HepG2 (cell line): Measurements from ENCODE around the gene PKP1. TPM values are rescaled to one million over a fixed set of nuclear protein-coding genes. Genes with fewer than 3 reads are reported as not detected.

ENCODE experiments used
- ATAC-seq: fragments of 200-7000 bp; cut with Tn5 transposase; 3 replicates; pipeline ENCODE4 v1.9.1; 2020; ENCODE audit warnings: mild to moderate bottlenecking, moderate library complexity
- BruUV-seq: library from RNA; stranded (reverse); fragments of 400-500 nt; replicated peaks from 2 replicates; lab custom pipeline; 2021; lab: Mats Ljungman, UMichigan
- CTCF ChIA-PET: fragments of 300-600 bp; formaldehyde crosslinking; extraction: SDS; loops from one replicate; lab custom pipeline; 2021; ENCODE audit warnings: low total read pairs, inconsistent platforms, low intra/inter-chr PET ratio; lab: Yijun Ruan, JAX
- POLR2A ChIA-PET: fragments of 350-600 bp; sonication (Branson Sonifier 250); formaldehyde crosslinking; loops from one replicate; lab custom pipeline; 2020; ENCODE audit warnings: antibody characterized with exemption, inconsistent platforms; lab: Yijun Ruan, JAX
- DNase-seq: peaks from one replicate; pipeline ENCODE4 v3.0.0-alpha.2; 2015; ENCODE audit warnings: low spot score
- FAIRE-seq: peaks from 3 replicates; lab custom pipeline; 2011; peaks lifted over from hg19 to GRCh38; lab: Jason Lieb, UNC
- H2AFZ ChIP-seq: one replicate; pipeline ENCODE4 v1.6.1; 2011; ENCODE audit warnings: low read length, inconsistent platforms
- H3K27ac ChIP-seq: fragments of 300-600 bp; 3 replicates; pipeline ENCODE4 v1.8.0; 2011; ENCODE audit warnings: mixed run types, mild to moderate bottlenecking, mixed read lengths, low read length, inconsistent platforms; ENCODE audit not compliant: insufficient read depth; ENCODE audit errors: extremely low read length
- H3K27me3 ChIP-seq, 2 experiments: fragments of 200-600 bp in 1 of 2; 2 replicates in 1 of 2; 3 replicates in 1 of 2; pipeline versions ENCODE4 v1.6.0 to v1.8.0; 2011; ENCODE audit warnings: low read length in 2 of 2, mild to moderate bottlenecking in 2 of 2, moderate library complexity in 2 of 2, inconsistent platforms in 1 of 2; ENCODE audit not compliant: insufficient read depth in 2 of 2, control insufficient read depth in 1 of 2
- H3K36me3 ChIP-seq, 2 experiments: fragments of 200-600 bp in 1 of 2; replicated peaks in 1 of 2; 2 replicates in 1 of 2; 3 replicates in 1 of 2; pipeline versions ENCODE4 v1.5.1 to v1.8.0; 2011; ENCODE audit warnings: low read length in 2 of 2, inconsistent platforms in 1 of 2; ENCODE audit not compliant: insufficient read depth in 2 of 2, control insufficient read depth in 1 of 2
- H3K4me1 ChIP-seq: 2 replicates; pipeline ENCODE4 v1.5.1; 2012; ENCODE audit warnings: low read length, inconsistent platforms; ENCODE audit not compliant: insufficient read depth
- H3K4me2 ChIP-seq: 2 replicates; pipeline ENCODE4 v1.6.0; 2011; ENCODE audit warnings: low read depth, low read length, inconsistent platforms
- H3K4me3 ChIP-seq, 3 experiments: fragments of 200-600 bp in 1 of 3; sonication (generic), shearing (Covaris generic) in 1 of 3; replicated peaks in 1 of 3; 2 replicates each; pipeline ENCODE4 v1.5.1; 2011 to 2016; ENCODE audit warnings: low read length in 3 of 3, inconsistent platforms in 2 of 3, low read depth in 2 of 3, mild to moderate bottlenecking in 2 of 3, control low read depth in 1 of 3, mixed read lengths in 1 of 3; ENCODE audit not compliant: insufficient read depth in 1 of 3
- H3K79me2 ChIP-seq: one replicate; pipeline ENCODE4 v1.6.1; 2011; ENCODE audit warnings: low read length, inconsistent platforms; ENCODE audit not compliant: insufficient read depth
- H3K9ac ChIP-seq: 2 replicates; pipeline ENCODE4 v1.6.0; 2011; ENCODE audit warnings: mild to moderate bottlenecking, low read depth, low read length, inconsistent platforms; ENCODE audit not compliant: insufficient read depth
- H3K9me3 ChIP-seq: 2 replicates; pipeline ENCODE4 v1.5.1; 2012; ENCODE audit warnings: mild to moderate bottlenecking, low read length
- H4K20me1 ChIP-seq: 2 replicates; pipeline ENCODE4 v1.6.0; 2011; ENCODE audit warnings: inconsistent platforms, mild to moderate bottlenecking, low read length, moderate library complexity; ENCODE audit not compliant: insufficient read depth
- FOXP1 ChIP-seq, 2 experiments: fragments of 450-650 bp in 1 of 2; IDR thresholded peaks; 2 replicates each; pipeline ENCODE4 v1.6.1; 2017 to 2018; ENCODE audit warnings: antibody characterized with exemption in 1 of 2
- GMEB1 ChIP-seq: sonication (generic); formaldehyde crosslinking; IDR thresholded peaks from 2 replicates; pipeline ENCODE4 v1.5.1; 2020; ENCODE audit warnings: missing genetic modification reagents, mild to moderate bottlenecking, borderline replicate concordance
- HMG20B ChIP-seq: conservative IDR thresholded peaks from 2 replicates; pipeline ENCODE4 v1.6.1; 2016; ENCODE audit warnings: missing genetic modification reagents, missing compliant biosample characterization
- HNRNPUL1 ChIP-seq: fragments of 200-400 bp; formaldehyde crosslinking; IDR thresholded peaks from 2 replicates; pipeline ENCODE4 v1.6.1; 2017; ENCODE audit warnings: low read depth, mild to moderate bottlenecking, low read length, moderate library complexity
- HOXA7 ChIP-seq: sonication (generic); formaldehyde crosslinking; IDR thresholded peaks from 2 replicates; pipeline ENCODE4 v1.8.1; 2022; ENCODE audit warnings: mild to moderate bottlenecking, missing genetic modification reagents, moderate library complexity
- KDM1A ChIP-seq: IDR thresholded peaks from 2 replicates; pipeline ENCODE4 v1.6.1; 2016; ENCODE audit warnings: missing compliant biosample characterization
- ZBTB1 ChIP-seq: sonication (generic); formaldehyde crosslinking; IDR thresholded peaks from 2 replicates; pipeline ENCODE4 v1.4.0; 2020; ENCODE audit warnings: missing genetic modification reagents, borderline replicate concordance
- ZBTB20 ChIP-seq: sonication (generic); formaldehyde crosslinking; IDR thresholded peaks from 2 replicates; pipeline ENCODE4 v1.8.1; 2023; ENCODE audit warnings: missing genetic modification reagents, low read depth, mild to moderate bottlenecking, borderline replicate concordance
- ZFP41 ChIP-seq: sonication (generic); formaldehyde crosslinking; IDR thresholded peaks from 2 replicates; pipeline ENCODE4 v1.4.0; 2020; ENCODE audit warnings: mild to moderate bottlenecking, missing genetic modification reagents, borderline replicate concordance
- ZNF570 ChIP-seq: sonication (generic); formaldehyde crosslinking; IDR thresholded peaks from 2 replicates; pipeline ENCODE4 v1.4.0; 2020; ENCODE audit warnings: mild to moderate bottlenecking, missing genetic modification reagents, borderline replicate concordance
- ZNF574 ChIP-seq: sonication (generic); formaldehyde crosslinking; IDR thresholded peaks from 2 replicates; pipeline ENCODE4 v1.4.0; 2020; ENCODE audit warnings: missing genetic modification reagents
- WGBS: methylation state at CpG from one replicate; pipeline ENCODE4 v1.1.6; 2017; ENCODE audit warnings: low lambda C conversion rate; 5-methylcytosine and 5-hydroxymethylcytosine counted together
- in situ Hi-C: cut with HindIII; loops from 2 replicates; pipeline ENCODE4 v1.10.0; 2017; ENCODE audit warnings: low pct_unique_long_range_greater_than_20kb; ENCODE audit not compliant: extremely low pct_ligation_motif_present
- intact Hi-C: fragments of 100-400 bp; cut with micrococcal nuclease; formaldehyde crosslinking; loops from one replicate; pipeline ENCODE4 v1.10.0; 2022; ENCODE audit not compliant: unreplicated experiment
- polyA plus RNA-seq, 8 experiments: library from polyadenylated mRNA; depleted of rRNA in 3 of 8; stranded (reverse) in 7 of 8; unstranded in 1 of 8; fragments of >200 nt; fragmentation: Illumina TruSeq in 4 of 8; extraction: Trizol in 4 of 8; gene quantifications; 2 replicates each; pipeline versions ENCODE4 v1.2.1 to v1.2.3, GENCODE V29; 2011 to 2016; ENCODE audit warnings: low read depth in 4 of 8, missing spikeins in 1 of 8, mixed read lengths in 1 of 8; ENCODE audit not compliant: insufficient read depth in 1 of 8
- total RNA-seq, 5 experiments: library from RNA; depleted of rRNA; stranded (reverse); fragments of >200 nt; fragmentation: Illumina TruSeq; extraction: Trizol; gene quantifications; 2 replicates each; pipeline ENCODE4 v1.2.3, GENCODE V29; 2016; ENCODE audit warnings: low read depth in 1 of 5

The PKP1 gene
- total and polyA plus RNA-seq, 2 of the 13 experiments (the other 11 are each of a cell fraction or from before 2014, with no cell fraction given): not detected

DNA sequence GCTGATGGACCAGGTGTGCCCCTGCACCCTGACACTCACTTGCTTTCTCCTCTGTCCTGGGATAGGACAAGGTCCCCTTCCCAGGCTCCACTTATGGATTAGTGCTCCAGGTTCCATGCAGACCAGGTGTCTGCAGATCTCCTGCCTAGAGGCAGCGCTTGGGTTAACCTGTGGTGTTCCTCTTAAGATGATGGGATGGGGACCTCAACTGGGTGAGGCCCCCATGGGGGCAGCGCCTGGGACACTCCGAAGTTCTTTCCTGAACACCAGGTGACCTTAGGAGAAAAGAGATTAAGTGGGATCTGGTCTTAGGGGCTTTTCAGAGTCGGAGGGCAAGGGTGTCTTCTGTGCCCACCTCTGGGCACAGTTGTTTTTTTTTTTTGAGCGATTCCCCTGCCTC, 72.9 kb downstream of the PKP1 start:
- WGBS: 6% methylated on average over 3 of the region's 5 CpGs
- H4K20me1 ChIP-seq: no peaks in the 10 kb centered on the region
- POLR2A ChIA-PET: interaction anchor here (0.7 kb wide), 1 partner anchor 129 kb away, joined by 3 read pairs; no protein-coding TSS in a partner anchor
- DNase-seq (no peak), FAIRE-seq (no peak), ATAC-seq (no peak)
- no peak overlapping the region for H3K4me2 ChIP-seq
- no TSS peak for BruUV-seq
- in situ Hi-C loops: no loop called here
- H2AFZ ChIP-seq: no peak overlapping the region
- no peaks in the 10 kb centered on the region for H3K4me1 ChIP-seq
- no peaks in the 10 kb centered on the region for H3K79me2 ChIP-seq
- CTCF ChIA-PET: no interaction called here
- H3K27me3 ChIP-seq: peaks cover 2 to 26% of the 10 kb centered on the region in 2 experiments
- no peak overlapping the region for H3K27ac ChIP-seq
- TF ChIP-seq HMG20B (CRISPR knock-in tag) (no peak), ZBTB1 (CRISPR knock-in tag) (no peak), HNRNPUL1 (no peak), ZNF574 (CRISPR knock-in tag) (no peak), FOXP1 (IDR thresholded peaks at IDR 0.05) (no peak), FOXP1 (CRISPR knock-in tag; IDR thresholded peaks at IDR 0.05) (no peak), HOXA7 (no peak), GMEB1 (CRISPR knock-in tag) (no peak), ZFP41 (CRISPR knock-in tag) (no peak), ZNF570 (no peak), ZBTB20 (CRISPR knock-in tag) (no peak), KDM1A (CRISPR knock-in tag) (no peak)
- intact Hi-C loops: no loop called here
- H3K9ac ChIP-seq: no peak overlapping the region
- no peaks in the 10 kb centered on the region for H3K36me3 ChIP-seq
- H3K4me3 ChIP-seq: no peak overlapping the region
- no peaks in the 10 kb centered on the region for H3K9me3 ChIP-seq
